Neural progenitor cell (in vitro differentiated cells): ENCODE measurements around the gene CTXND1. TPM values are rescaled to one million over a fixed set of nuclear protein-coding genes. Genes with fewer than 3 reads are reported as not detected.

ENCODE experiments used
- DNase-seq: peaks from one replicate; pipeline ENCODE4 v3.0.0-alpha.2; 2016; ENCODE audit warnings: low spot score
- H2AFZ ChIP-seq: fragments of 200-600 bp; sonication (generic); replicated peaks from 2 replicates; pipeline ENCODE4 v1.6.1; 2016; ENCODE audit warnings: antibody characterized with exemption
- H3F3A ChIP-seq: fragments of 200-600 bp; sonication (generic); 2 replicates; pipeline ENCODE4 v1.6.1; 2016; ENCODE audit warnings: antibody characterized with exemption, low read depth
- H3K27ac ChIP-seq: fragments of 200-600 bp; sonication (generic); 2 replicates; pipeline ENCODE4 v1.5.1; 2016; ENCODE audit warnings: mild to moderate bottlenecking
- H3K27me3 ChIP-seq: fragments of 200-600 bp; sonication (generic); 2 replicates; pipeline ENCODE4 v1.6.1; 2016; ENCODE audit warnings: mild to moderate bottlenecking, moderate library complexity
- H3K36me3 ChIP-seq: fragments of 200-600 bp; sonication (generic); 2 replicates; pipeline ENCODE4 v1.5.1; 2016
- H3K4me1 ChIP-seq: fragments of 200-600 bp; sonication (generic); 2 replicates; pipeline ENCODE4 v1.6.1; 2016; ENCODE audit warnings: mixed run types
- H3K4me2 ChIP-seq: fragments of 200-600 bp; sonication (generic); 2 replicates; pipeline ENCODE4 v1.6.1; 2016
- H3K4me3 ChIP-seq: fragments of 200-600 bp; sonication (generic); 2 replicates; pipeline ENCODE4 v1.5.1; 2016
- H3K79me2 ChIP-seq: fragments of 200-600 bp; sonication (generic); 2 replicates; pipeline ENCODE4 v1.6.1; 2016; ENCODE audit warnings: low read depth
- H3K9ac ChIP-seq: fragments of 200-600 bp; sonication (generic); 2 replicates; pipeline ENCODE4 v1.6.1; 2016
- H3K9me3 ChIP-seq: fragments of 200-600 bp; sonication (generic); 2 replicates; pipeline ENCODE4 v1.5.1; 2016; ENCODE audit warnings: low read depth
- H4K20me1 ChIP-seq: fragments of 200-600 bp; sonication (generic); 2 replicates; pipeline ENCODE4 v1.6.1; 2016; ENCODE audit warnings: low read depth
- H3K27ac Mint-ChIP-seq: 3 replicates; pipeline ENCODE4 v1.8.0; 2021; ENCODE audit warnings: mixed read lengths
- H3K27me3 Mint-ChIP-seq: 2 replicates; pipeline ENCODE4 v1.8.0; 2022; ENCODE audit warnings: low read depth, mild to moderate bottlenecking, inconsistent platforms, moderate library complexity, mixed read lengths; ENCODE audit not compliant: insufficient read depth
- H3K36me3 Mint-ChIP-seq: 3 replicates; pipeline ENCODE4 v1.8.0; 2021; ENCODE audit warnings: mixed read lengths
- H3K4me1 Mint-ChIP-seq: 3 replicates; pipeline ENCODE4 v1.8.0; 2021; ENCODE audit warnings: mixed read lengths
- H3K4me3 Mint-ChIP-seq: 3 replicates; pipeline ENCODE4 v1.8.0; 2021; ENCODE audit warnings: mild to moderate bottlenecking, moderate library complexity, mixed read lengths
- H3K9me3 Mint-ChIP-seq: 3 replicates; pipeline ENCODE4 v1.8.0; 2020; ENCODE audit warnings: mixed read lengths
- EZH2 ChIP-seq: fragments of 200-600 bp; sonication (generic); IDR thresholded peaks from 2 replicates; pipeline ENCODE4 v1.6.1; 2017; ENCODE audit warnings: antibody characterized with exemption, mild to moderate bottlenecking, moderate library complexity
- EZH2phosphoT487 ChIP-seq: fragments of 200-600 bp; sonication (generic); IDR thresholded peaks from 2 replicates; pipeline ENCODE4 v1.6.1; 2017; ENCODE audit warnings: antibody characterized with exemption
- total RNA-seq: library from RNA; depleted of rRNA; stranded (reverse); fragments of >200 nt; gene quantifications from 2 replicates; pipeline ENCODE4 v1.2.3, GENCODE V29; 2015; ENCODE audit warnings: low replicate concordance
- TF ChIP-seq, protein P1 (sequence below): fragments of 200-600 bp; sonication (generic); IDR thresholded peaks from 2 replicates; pipeline ENCODE4 v1.5.1; 2017; ENCODE audit warnings: antibody characterized with exemption, mild to moderate bottlenecking

CTXND1 gene
- total RNA-seq, 1 donor from 2014 or later = not detected

GRCh38 chr15:80194914-80195313 lies 57.1 kb downstream of the CTXND1 start:
- Mint-ChIP-seq H3K4me3 (no peak overlapping the region), H3K27me3 (peaks cover 9% of the 10 kb centered on the region), H3K9me3 (peaks cover 3% of the 10 kb centered on the region), H3K4me1 (no peaks in the 10 kb centered on the region), H3K36me3 (no peaks in the 10 kb centered on the region), H3K27ac (no peak overlapping the region)
- Histone ChIP-seq H3K27ac (no peak overlapping the region), H2AFZ (no peak overlapping the region), H3K27me3 (no peaks in the 10 kb centered on the region), H3K36me3 (no peaks in the 10 kb centered on the region), H3K9me3 (no peaks in the 10 kb centered on the region), H3K79me2 (no peaks in the 10 kb centered on the region), H4K20me1 (no peaks in the 10 kb centered on the region), H3K4me3 (no peak overlapping the region), H3K4me2 (no peak overlapping the region), H3K9ac (no peak overlapping the region), H3F3A (peaks cover 3% of the 10 kb centered on the region), H3K4me1 (peaks cover 9% of the 10 kb centered on the region)
- no peak for DNase-seq
- TF ChIP-seq EZH2 (no peak), EZH2phosphoT487 (no peak)
- TF ChIP-seq, protein P1, sequence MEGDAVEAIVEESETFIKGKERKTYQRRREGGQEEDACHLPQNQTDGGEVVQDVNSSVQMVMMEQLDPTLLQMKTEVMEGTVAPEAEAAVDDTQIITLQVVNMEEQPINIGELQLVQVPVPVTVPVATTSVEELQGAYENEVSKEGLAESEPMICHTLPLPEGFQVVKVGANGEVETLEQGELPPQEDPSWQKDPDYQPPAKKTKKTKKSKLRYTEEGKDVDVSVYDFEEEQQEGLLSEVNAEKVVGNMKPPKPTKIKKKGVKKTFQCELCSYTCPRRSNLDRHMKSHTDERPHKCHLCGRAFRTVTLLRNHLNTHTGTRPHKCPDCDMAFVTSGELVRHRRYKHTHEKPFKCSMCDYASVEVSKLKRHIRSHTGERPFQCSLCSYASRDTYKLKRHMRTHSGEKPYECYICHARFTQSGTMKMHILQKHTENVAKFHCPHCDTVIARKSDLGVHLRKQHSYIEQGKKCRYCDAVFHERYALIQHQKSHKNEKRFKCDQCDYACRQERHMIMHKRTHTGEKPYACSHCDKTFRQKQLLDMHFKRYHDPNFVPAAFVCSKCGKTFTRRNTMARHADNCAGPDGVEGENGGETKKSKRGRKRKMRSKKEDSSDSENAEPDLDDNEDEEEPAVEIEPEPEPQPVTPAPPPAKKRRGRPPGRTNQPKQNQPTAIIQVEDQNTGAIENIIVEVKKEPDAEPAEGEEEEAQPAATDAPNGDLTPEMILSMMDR = no peak

DNA sequence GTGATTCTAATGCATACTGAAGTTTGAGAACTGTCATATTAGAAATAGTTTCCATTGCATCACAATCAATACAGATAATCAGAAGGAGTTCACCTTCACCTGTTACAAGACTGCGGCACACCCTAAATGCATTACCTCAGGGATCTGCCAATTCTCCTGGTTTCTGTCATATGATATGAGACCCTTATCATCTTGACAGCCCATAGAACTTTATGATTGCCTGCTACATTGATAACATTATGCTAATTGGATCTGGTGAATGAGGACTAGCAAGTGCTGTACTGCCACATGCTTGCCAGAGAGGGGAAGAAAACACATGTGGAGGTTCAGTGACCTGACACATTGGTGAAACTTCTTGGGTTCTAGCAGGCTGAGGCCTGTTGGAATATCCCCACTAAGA lies 57.8 kb downstream of the CTXND1 start:
- Histone ChIP-seq H4K20me1 (no peaks in the 10 kb centered on the region), H3K27ac (no peak overlapping the region), H3K4me2 (no peak overlapping the region), H3K79me2 (no peaks in the 10 kb centered on the region), H3K9ac (no peak overlapping the region), H3K4me3 (no peak overlapping the region), H3K27me3 (no peaks in the 10 kb centered on the region), H3K9me3 (no peaks in the 10 kb centered on the region), H3K36me3 (no peaks in the 10 kb centered on the region), H2AFZ (no peak overlapping the region), H3K4me1 (peaks cover 9% of the 10 kb centered on the region), H3F3A (peaks cover 4% of the 10 kb centered on the region)
- Mint-ChIP-seq H3K9me3 (peaks cover 3% of the 10 kb centered on the region), H3K27ac (no peak overlapping the region), H3K27me3 (peaks cover 6% of the 10 kb centered on the region), H3K4me1 (no peaks in the 10 kb centered on the region), H3K4me3 (no peak overlapping the region), H3K36me3 (no peaks in the 10 kb centered on the region)
- no peak for DNase-seq
- TF ChIP-seq, protein P1 = no peak
- TF ChIP-seq EZH2 = no peak
- TF ChIP-seq EZH2phosphoT487 = no peak

GRCh38 chr15:80191897-80192595 lies 60.0 kb downstream of the CTXND1 start:
- Mint-ChIP-seq H3K4me3 (no peak overlapping the region), H3K27ac (no peak overlapping the region), H3K4me1 (peaks cover 20% of the 10 kb centered on the region), H3K27me3 (peaks cover 6% of the 10 kb centered on the region), H3K36me3 (peaks cover 7% of the 10 kb centered on the region), H3K9me3 (peaks cover 3% of the 10 kb centered on the region)
- Histone ChIP-seq H3K4me3 (no peak overlapping the region), H3K9ac (no peak overlapping the region), H4K20me1 (no peaks in the 10 kb centered on the region), H3K79me2 (no peaks in the 10 kb centered on the region), H3K27me3 (no peaks in the 10 kb centered on the region), H2AFZ (no peak overlapping the region), H3K4me2 (no peak overlapping the region), H3F3A (peaks cover 21% of the 10 kb centered on the region), H3K4me1 (peaks cover 20% of the 10 kb centered on the region), H3K36me3 (no peaks in the 10 kb centered on the region), H3K9me3 (no peaks in the 10 kb centered on the region), H3K27ac (no peak overlapping the region)
- TF ChIP-seq, protein P1 = no peak
- no peak for TF ChIP-seq EZH2
- TF ChIP-seq EZH2phosphoT487 = no peak
- DNase-seq = no peak
